AG04449 (cell line): Measurements from ENCODE around the gene RANBP3.

Experiments
- CTCF ChIA-PET: fragments of 350-600 bp; formaldehyde crosslinking; extraction: SDS; loops from one replicate; lab custom pipeline; 2021; ENCODE audit warnings: antibody characterized with exemption; lab: Yijun Ruan, JAX
- POLR2A ChIA-PET: fragments of 400-600, 350-600 bp; formaldehyde crosslinking; extraction: SDS; loops from one replicate; lab custom pipeline; 2020; ENCODE audit warnings: antibody characterized with exemption, inconsistent platforms; lab: Yijun Ruan, JAX
- DNase-seq: peaks from one replicate; pipeline ENCODE4 v3.0.0-alpha.2; 2010; ENCODE audit warnings: low read depth, low spot score
- H3K4me3 ChIP-seq: 2 replicates; pipeline ENCODE4 v1.5.1; 2011; ENCODE audit warnings: low read depth, mild to moderate bottlenecking, control low read depth, low read length
- TF ChIP-seq, protein P1 (sequence below): IDR thresholded peaks from one replicate; pipeline ENCODE4 v1.5.1; 2011; ENCODE audit warnings: mild to moderate bottlenecking, moderate library complexity, low read length, control low read depth, inconsistent platforms; ENCODE audit not compliant: insufficient read depth; ENCODE audit errors: missing control alignments

RANBP3 gene

DNA sequence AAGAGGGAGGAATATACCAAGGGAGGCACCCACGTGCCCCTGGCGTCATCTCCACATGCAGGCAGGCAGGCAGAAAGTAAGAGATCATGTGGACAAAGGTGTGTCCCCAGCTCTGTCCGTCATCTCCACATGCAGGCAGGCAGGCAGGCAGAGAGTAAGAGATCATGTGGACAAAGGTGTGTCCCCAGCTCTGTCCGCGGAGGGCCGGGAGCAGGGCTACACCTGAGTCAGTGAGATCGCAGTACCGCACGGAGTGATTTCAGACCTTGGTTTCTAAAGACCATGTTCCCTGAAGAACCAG lies 41.7 kb downstream of the RANBP3 start:
- DNase-seq, result no peak
- H3K4me3 ChIP-seq, result no peak overlapping the region
- ChIA-PET CTCF (interaction anchor here (1.0 to 7.1 kb wide), 4 partner anchors 33 to 132 kb away, joined by 3 to 57 read pairs (median 6); no protein-coding TSS in a partner anchor), POLR2A (interaction anchor here (0.6 kb wide), 1 partner anchor 108 kb away, joined by 4 read pairs; no protein-coding TSS in a partner anchor)
- TF ChIP-seq, protein P1, sequence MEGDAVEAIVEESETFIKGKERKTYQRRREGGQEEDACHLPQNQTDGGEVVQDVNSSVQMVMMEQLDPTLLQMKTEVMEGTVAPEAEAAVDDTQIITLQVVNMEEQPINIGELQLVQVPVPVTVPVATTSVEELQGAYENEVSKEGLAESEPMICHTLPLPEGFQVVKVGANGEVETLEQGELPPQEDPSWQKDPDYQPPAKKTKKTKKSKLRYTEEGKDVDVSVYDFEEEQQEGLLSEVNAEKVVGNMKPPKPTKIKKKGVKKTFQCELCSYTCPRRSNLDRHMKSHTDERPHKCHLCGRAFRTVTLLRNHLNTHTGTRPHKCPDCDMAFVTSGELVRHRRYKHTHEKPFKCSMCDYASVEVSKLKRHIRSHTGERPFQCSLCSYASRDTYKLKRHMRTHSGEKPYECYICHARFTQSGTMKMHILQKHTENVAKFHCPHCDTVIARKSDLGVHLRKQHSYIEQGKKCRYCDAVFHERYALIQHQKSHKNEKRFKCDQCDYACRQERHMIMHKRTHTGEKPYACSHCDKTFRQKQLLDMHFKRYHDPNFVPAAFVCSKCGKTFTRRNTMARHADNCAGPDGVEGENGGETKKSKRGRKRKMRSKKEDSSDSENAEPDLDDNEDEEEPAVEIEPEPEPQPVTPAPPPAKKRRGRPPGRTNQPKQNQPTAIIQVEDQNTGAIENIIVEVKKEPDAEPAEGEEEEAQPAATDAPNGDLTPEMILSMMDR, result no peak

DNA sequence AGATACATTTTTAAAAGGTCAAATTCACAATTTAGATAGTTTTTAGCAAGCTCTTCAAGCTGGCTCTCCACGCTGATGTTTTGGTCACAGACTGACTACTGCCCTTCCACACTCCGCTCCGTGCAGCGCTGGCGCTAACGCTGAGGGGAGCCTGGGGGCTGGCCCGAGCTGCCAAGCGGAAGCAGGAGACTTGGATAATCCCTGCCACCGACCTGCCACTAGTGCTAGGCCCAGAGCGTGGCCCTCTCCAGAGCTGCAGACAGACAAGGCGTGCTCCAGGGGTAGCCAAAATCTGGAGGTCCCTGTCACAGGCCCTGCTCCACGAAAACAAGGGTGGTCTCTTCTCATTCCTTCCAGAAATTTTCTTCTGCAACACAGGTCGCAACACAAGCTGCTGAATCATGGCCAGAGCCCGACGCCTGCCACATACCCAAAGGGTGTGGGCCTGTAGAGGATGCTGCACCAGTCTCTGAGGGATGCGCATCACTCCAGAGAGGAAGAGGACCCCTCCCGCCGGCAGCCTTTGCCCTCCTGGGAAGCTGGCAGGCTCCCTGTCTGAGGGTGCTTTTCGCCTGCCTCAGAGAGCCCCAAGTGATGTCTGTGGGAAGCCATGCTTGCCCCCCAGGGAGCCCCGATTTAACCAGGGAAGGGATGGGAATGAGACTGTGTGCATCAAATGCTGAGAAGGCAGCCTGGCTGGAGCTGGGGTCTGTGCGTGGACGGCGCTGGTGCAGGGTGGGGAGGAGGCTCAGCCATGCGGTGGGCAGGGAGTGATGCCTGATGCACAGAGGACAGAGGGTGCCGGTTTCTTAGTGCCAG lies 42.3 kb downstream of the RANBP3 start:
- CTCF ChIA-PET, result interaction anchor here (1.0 to 7.1 kb wide), 5 partner anchors 16 to 132 kb away, joined by 3 to 57 read pairs (median 4); no protein-coding TSS in a partner anchor
- POLR2A ChIA-PET, result interaction anchor here (0.6 kb wide), 1 partner anchor 108 kb away, joined by 4 read pairs; no protein-coding TSS in a partner anchor
- TF ChIP-seq, protein P1, result no peak

DNA sequence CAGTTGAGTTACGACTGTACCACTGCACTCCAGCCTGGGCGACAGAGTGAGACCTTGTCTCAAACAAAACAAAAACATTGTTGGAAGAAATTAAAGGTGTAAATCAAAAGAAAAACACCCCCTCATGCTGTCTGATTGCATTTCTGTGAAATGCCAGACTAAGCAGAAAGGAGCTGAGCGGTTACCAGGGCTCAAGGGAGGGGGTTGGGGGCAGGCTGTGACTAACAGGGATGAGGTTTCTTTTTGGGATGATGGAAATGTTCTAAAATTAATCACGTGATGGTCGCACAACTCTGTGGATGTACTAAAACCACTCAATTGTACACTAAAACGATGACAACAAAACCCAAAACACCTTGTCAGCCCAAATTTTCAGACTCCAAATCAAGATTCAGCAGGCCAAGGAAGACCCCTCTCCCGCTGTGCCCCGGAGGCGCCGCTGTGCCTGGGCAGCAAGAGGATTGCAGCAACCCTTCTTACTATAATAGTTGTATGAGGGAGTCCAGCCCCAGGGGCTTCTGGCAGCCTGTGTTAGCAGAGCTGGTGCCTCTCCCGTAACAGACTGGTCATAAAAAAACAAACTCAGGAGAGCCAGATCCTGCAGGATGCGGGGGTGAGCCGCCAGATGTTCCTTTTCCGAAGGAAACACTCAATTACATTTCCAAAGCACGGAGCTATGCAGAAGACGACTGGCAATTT lies 43.0 kb downstream of the RANBP3 start:
- H3K4me3 ChIP-seq, result no peak overlapping the region
- no peak for DNase-seq

More for the DNA sequence above, 42.3 kb downstream of the RANBP3 start:
- no peak for DNase-seq
- no peak overlapping the region for H3K4me3 ChIP-seq

DNA sequence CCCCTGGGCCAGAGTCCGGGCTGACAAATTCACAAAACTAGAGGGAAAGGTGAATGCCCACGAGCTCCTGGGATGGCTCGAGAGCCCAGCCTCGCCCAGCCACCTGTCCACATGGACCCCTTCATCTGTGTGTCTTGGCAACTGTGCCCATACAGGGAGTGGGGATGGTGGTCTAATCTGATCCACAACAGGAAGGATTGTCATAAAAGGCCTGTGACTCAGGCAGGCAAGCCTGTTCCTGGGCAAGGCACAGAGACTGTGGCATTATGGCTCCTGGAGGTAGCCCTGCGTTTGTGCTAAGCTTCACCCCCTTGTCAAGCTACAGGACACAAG lies 43.9 kb downstream of the RANBP3 start:
- TF ChIP-seq, protein P1, result no peak
- ChIA-PET POLR2A (no interaction called here), CTCF (interaction anchor here (0.9 to 7.1 kb wide), 6 partner anchors 9 to 130 kb away, joined by 3 to 57 read pairs (median 3); partner anchors contain the start of gene NRTN)
- DNase-seq, result no peak
- no peak overlapping the region for H3K4me3 ChIP-seq

More for the DNA sequence above, 43.0 kb downstream of the RANBP3 start:
- ChIA-PET CTCF (interaction anchor here (1.1 to 7.1 kb wide), 6 partner anchors 9 to 131 kb away, joined by 3 to 57 read pairs (median 4); no protein-coding TSS in a partner anchor), POLR2A (no interaction called here)
- TF ChIP-seq, protein P1, result no peak

DNA sequence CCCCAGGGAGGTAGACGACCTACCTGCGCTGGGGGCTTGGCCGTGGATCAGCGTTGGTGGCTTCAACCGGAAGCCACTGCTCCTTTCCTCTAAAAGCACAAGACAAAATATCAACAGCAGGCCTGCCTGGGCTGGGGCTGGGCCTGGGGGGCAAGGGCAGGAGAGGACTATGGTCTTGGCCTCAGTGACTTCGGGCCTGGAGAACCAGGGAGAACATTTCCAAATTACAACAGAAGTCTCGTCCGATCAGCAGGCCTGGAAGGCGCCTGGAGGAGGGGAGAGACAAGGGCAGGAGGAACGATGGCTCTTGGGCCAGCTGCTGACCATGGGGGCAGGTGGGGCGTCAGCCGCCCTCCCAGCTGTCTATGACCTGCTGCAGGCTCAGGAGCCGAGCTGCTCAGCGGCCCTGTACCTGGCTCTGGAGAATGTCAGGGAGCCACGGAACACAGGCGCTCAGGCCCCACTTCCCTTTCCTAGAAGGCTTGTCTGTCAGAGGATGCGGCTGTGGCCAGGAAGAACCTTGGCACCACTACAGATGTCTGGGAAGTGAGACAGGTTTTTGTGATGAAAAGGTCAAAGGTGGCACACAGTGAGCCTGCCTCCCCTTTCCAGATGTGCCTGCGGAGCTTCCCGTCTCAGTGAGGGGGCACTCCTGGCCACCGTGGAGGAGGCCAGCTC lies 44.4 kb downstream of the RANBP3 start:
- DNase-seq, result no peak
- CTCF ChIA-PET, result interaction anchor here (0.9 to 7.1 kb wide), 5 partner anchors 8 to 129 kb away, joined by 3 to 57 read pairs (median 3); partner anchors contain the start of gene NRTN
- TF ChIP-seq, protein P1, result no peak
- H3K4me3 ChIP-seq, result no peak overlapping the region
- POLR2A ChIA-PET, result no interaction called here
